K562 (cell line): Measurements from ENCODE around the gene PEX7. TPM values are rescaled to one million over a fixed set of nuclear protein-coding genes. Genes with fewer than 3 reads are reported as not detected.

Source experiments
- ATAC-seq: fragments of 200-7000 bp; cut with Tn5 transposase; 3 replicates; pipeline ENCODE4 v1.9.1; 2020; ENCODE audit warnings: moderate library complexity
- BruUV-seq: library from RNA; stranded (reverse); fragments of 400-500 nt; replicated peaks from 2 replicates; lab custom pipeline; 2021; lab: Mats Ljungman, UMichigan
- CTCF ChIA-PET: fragments of 300-600 bp; formaldehyde crosslinking; extraction: SDS; loops from one replicate; lab custom pipeline; 2021; ENCODE audit warnings: low intra/inter-chr PET ratio; lab: Yijun Ruan, JAX
- POLR2A ChIA-PET: fragments of 300-600, 350-650 bp; sonication (Branson Sonifier 250); formaldehyde crosslinking; extraction: SDS; loops from one replicate; lab custom pipeline; 2021; ENCODE audit warnings: antibody characterized with exemption, inconsistent platforms; lab: Yijun Ruan, JAX
- DNase-seq, 4 experiments: peaks; one replicate each; pipeline versions ENCODE4 v3.0.0 to v3.0.0-alpha.2; 2011 to 2018; ENCODE audit warnings: low spot score in 3 of 4, mixed read lengths in 3 of 4; ENCODE audit errors: extremely low read depth in 1 of 4
- FAIRE-seq: peaks from 2 replicates; lab custom pipeline; 2011; peaks lifted over from hg19 to GRCh38; lab: Jason Lieb, UNC
- H2AFZ ChIP-seq: 2 replicates; pipeline ENCODE4 v1.6.0; 2011; ENCODE audit warnings: low read depth, low read length, control low read depth, inconsistent platforms
- H3K27ac ChIP-seq: fragments of 200-600 bp; 3 replicates; pipeline ENCODE4 v1.8.0; 2011; ENCODE audit warnings: low read depth, mild to moderate bottlenecking, control low read depth, inconsistent platforms, low read length, moderate library complexity, mixed read lengths; ENCODE audit errors: extremely low read depth
- H3K27me3 ChIP-seq, 2 experiments: fragments of 300-600 bp in 1 of 2; 2 replicates in 1 of 2; 3 replicates in 1 of 2; pipeline versions ENCODE4 v1.6.0 to v1.8.0; 2011; ENCODE audit warnings: inconsistent platforms in 2 of 2, low read length in 2 of 2, mild to moderate bottlenecking in 1 of 2, mixed read lengths in 1 of 2, moderate library complexity in 1 of 2; ENCODE audit not compliant: control insufficient read depth in 2 of 2, insufficient read depth in 2 of 2
- H3K36me3 ChIP-seq: fragments of 300-600 bp; 3 replicates; pipeline ENCODE4 v1.8.0; 2011; ENCODE audit warnings: mild to moderate bottlenecking, low read length, inconsistent platforms; ENCODE audit not compliant: control insufficient read depth, insufficient read depth
- H3K4me1 ChIP-seq, 2 experiments: fragments of 200-600 bp in 1 of 2; replicated peaks in 1 of 2; 2 replicates in 1 of 2; 3 replicates in 1 of 2; pipeline versions ENCODE4 v1.5.1 to v1.8.0; 2011; ENCODE audit warnings: inconsistent platforms in 2 of 2, low read length in 2 of 2, mild to moderate bottlenecking in 1 of 2, mixed read lengths in 1 of 2, moderate library complexity in 1 of 2; ENCODE audit not compliant: control insufficient read depth in 2 of 2, insufficient read depth in 2 of 2
- H3K4me2 ChIP-seq: 2 replicates; pipeline ENCODE4 v1.6.1; 2011; ENCODE audit warnings: low read length, control low read depth, inconsistent platforms, mixed read lengths; ENCODE audit not compliant: insufficient read depth
- H3K4me3 ChIP-seq: fragments of 200-600 bp; sonication (generic), shearing (Covaris generic); 2 replicates; pipeline ENCODE4 v1.5.1; 2016; ENCODE audit warnings: control low read depth, inconsistent platforms
- H3K79me2 ChIP-seq: fragments of 200-600 bp; 3 replicates; pipeline ENCODE4 v1.8.0; 2011; ENCODE audit warnings: low read length, inconsistent platforms; ENCODE audit not compliant: control insufficient read depth, insufficient read depth
- H3K9ac ChIP-seq, 2 experiments: 2 replicates each; pipeline versions ENCODE4 v1.6.0 to v1.6.1; 2011; ENCODE audit warnings: low read depth in 2 of 2, low read length in 2 of 2, control low read depth in 1 of 2, inconsistent platforms in 1 of 2, mild to moderate bottlenecking in 1 of 2, mixed read lengths in 1 of 2; ENCODE audit not compliant: insufficient read depth in 1 of 2
- H3K9me1 ChIP-seq: one replicate; pipeline ENCODE4 v1.6.0; 2011; ENCODE audit warnings: inconsistent platforms, mild to moderate bottlenecking, low read length, moderate library complexity; ENCODE audit not compliant: control insufficient read depth, insufficient read depth
- H3K9me3 ChIP-seq: replicated peaks from 2 replicates; pipeline ENCODE4 v1.5.1; 2011; ENCODE audit warnings: low read depth, low read length, inconsistent platforms; ENCODE audit not compliant: control insufficient read depth, insufficient read depth
- H4K20me1 ChIP-seq: replicated peaks from 2 replicates; pipeline ENCODE4 v1.6.1; 2011; ENCODE audit warnings: low read length, inconsistent platforms, mixed read lengths; ENCODE audit not compliant: control insufficient read depth, insufficient read depth
- ASH1L ChIP-seq: fragments of 450-650 bp; IDR thresholded peaks from 2 replicates; pipeline ENCODE4 v1.6.1; 2018; ENCODE audit warnings: borderline replicate concordance, mild to moderate bottlenecking, low read depth; ENCODE audit not compliant: partially characterized antibody
- BRCA1 ChIP-seq, 2 experiments: fragments of 450-650 bp in 1 of 2; sonication (generic) in 1 of 2; formaldehyde crosslinking in 1 of 2; IDR thresholded peaks; 2 replicates each; pipeline versions ENCODE4 v1.5.0 to v1.6.1; 2017 to 2020; ENCODE audit warnings: mild to moderate bottlenecking in 1 of 2, missing genetic modification reagents in 1 of 2
- EWSR1 ChIP-seq: fragments of 450-650 bp; IDR thresholded peaks from 2 replicates; pipeline ENCODE4 v1.6.1; 2018; ENCODE audit warnings: borderline replicate concordance, mild to moderate bottlenecking, low read depth, moderate library complexity; ENCODE audit not compliant: partially characterized antibody
- FUS ChIP-seq: fragments of 200-400 bp; formaldehyde crosslinking; optimal IDR thresholded peaks from 2 replicates; pipeline ENCODE3; 2017; ENCODE audit warnings: low read depth, low read length
- HNRNPLL ChIP-seq: fragments of 200-400 bp; formaldehyde crosslinking; IDR thresholded peaks from 2 replicates; pipeline ENCODE4 v1.6.1; 2017; ENCODE audit warnings: low read length, low read depth, mild to moderate bottlenecking; ENCODE audit not compliant: poor library complexity, severe bottlenecking
- KAT2B ChIP-seq: IDR thresholded peaks from one replicate; pipeline ENCODE4 v1.6.1; 2012; ENCODE audit warnings: low read depth, mild to moderate bottlenecking, control low read depth, inconsistent platforms, low read length, moderate library complexity
- KLF1 ChIP-seq: fragments of 450-650 bp; IDR thresholded peaks from 2 replicates; pipeline ENCODE4 v1.6.1; 2016; ENCODE audit warnings: missing genetic modification characterization, missing compliant biosample characterization
- MYNN ChIP-seq, 2 experiments: sonication (generic); formaldehyde crosslinking in 1 of 2; IDR thresholded peaks; 2 replicates each; pipeline versions ENCODE4 v1.5.0 to v1.6.1; 2016 to 2020; ENCODE audit warnings: antibody characterized with exemption in 1 of 2, missing genetic modification reagents in 1 of 2
- POU5F1 ChIP-seq: fragments of 150-350 bp; IDR thresholded peaks from 2 replicates; pipeline ENCODE4 v1.6.1; 2014; ENCODE audit warnings: borderline replicate concordance, low read length, low read depth, mild to moderate bottlenecking; ENCODE audit not compliant: partially characterized antibody
- ZFP36 ChIP-seq: fragments of 150-350 bp; IDR thresholded peaks from 2 replicates; pipeline ENCODE4 v1.6.1; 2018; ENCODE audit warnings: low read length, low read depth; ENCODE audit not compliant: partially characterized antibody
- ZNF347 ChIP-seq: fragments of 450-650 bp; formaldehyde crosslinking; IDR thresholded peaks from 2 replicates; pipeline ENCODE4 v1.4.0; 2020; ENCODE audit warnings: low read depth, mild to moderate bottlenecking, moderate library complexity
- WGBS: fragments of 100-300 bp; shearing (Covaris generic); methylation state at CpG from one replicate; pipeline ENCODE4 v1.1.6; 2016; ENCODE audit warnings: low coverage, mixed read lengths; ENCODE audit not compliant: insufficient coverage; ENCODE audit errors: missing lambda C conversion rate; 5-methylcytosine and 5-hydroxymethylcytosine counted together
- in situ Hi-C: fragments of 300-500 bp; cut with MboI; formaldehyde crosslinking; loops from 4 replicates; pipeline ENCODE4 v1.15.0; 2018; ENCODE audit warnings: inconsistent platforms, mixed read lengths
- intact Hi-C: fragments of 100-400 bp; cut with micrococcal nuclease; formaldehyde crosslinking; loops from 2 replicates; pipeline ENCODE4 v1.14.2; 2022
- polyA plus RNA-seq, 8 experiments: library from polyadenylated mRNA; depleted of rRNA in 4 of 8; stranded (reverse) in 5 of 8; unstranded in 3 of 8; fragments of >200 nt; fragmentation: Nextera tagmentation in 2 of 8; fragmentation: Illumina TruSeq in 1 of 8; extraction: Ambion mirVana in 2 of 8; extraction: Trizol in 1 of 8; gene quantifications; 2 replicates each; pipeline versions ENCODE4 v1.2.1 to v1.2.3, GENCODE V29; 2011 to 2014; ENCODE audit warnings: inconsistent platforms in 1 of 8, missing spikeins in 1 of 8
- total RNA-seq, 7 experiments: library from RNA; depleted of rRNA in 6 of 7; stranded (reverse); fragments of >200 nt in 6 of 7; fragmentation: Illumina TruSeq in 2 of 7; extraction: Trizol in 2 of 7; gene quantifications; 2 replicates each; pipeline versions ENCODE4 v1.2.1 to v1.2.3, GENCODE V29; 2011 to 2021; ENCODE audit warnings: low replicate concordance in 1 of 7

Gene PEX7
- total and polyA plus RNA-seq, 9 of the 15 experiments (the other 6 are each of a cell fraction or from before 2014, with no cell fraction given) = 1.6 to 12.9 (median 9.1) TPM

DNA sequence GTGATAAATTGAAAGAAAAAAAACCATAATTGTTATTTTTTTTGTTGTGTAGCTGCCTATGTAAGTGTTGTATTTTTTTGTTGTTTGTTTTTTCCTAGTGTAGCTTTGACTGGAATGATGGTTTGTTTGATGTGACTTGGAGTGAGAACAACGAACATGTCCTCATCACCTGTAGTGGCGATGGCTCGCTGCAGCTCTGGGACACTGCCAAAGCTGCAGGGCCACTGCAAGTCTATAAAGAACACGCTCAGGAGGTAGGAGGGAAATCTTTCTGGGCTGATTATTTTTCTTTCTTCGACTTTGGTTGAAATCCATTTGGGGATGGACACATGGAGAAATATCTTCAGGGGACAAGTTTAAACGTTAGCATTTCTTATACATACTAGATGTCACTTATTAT is 3.8 kb downstream of the PEX7 start:
- Histone ChIP-seq H3K27ac (no peak overlapping the region), H3K9me3 (peaks cover 2% of the 10 kb centered on the region; the same call in 1 of the 2 replicates)
- intact Hi-C loops = no loop called here
- TF ChIP-seq KLF1 (no peak), EWSR1 (no peak), ZNF347 (CRISPR knock-in tag) (no peak), ASH1L (no peak), HNRNPLL (no peak), FUS (no peak), POU5F1 (no peak), MYNN (IDR thresholded peaks at IDR 0.05) (no peak), MYNN (CRISPR knock-in tag; IDR thresholded peaks at IDR 0.05) (no peak), ZFP36 (no peak), BRCA1 (IDR thresholded peaks at IDR 0.05) (no peak), BRCA1 (CRISPR knock-in tag; IDR thresholded peaks at IDR 0.05) (no peak), KAT2B (no peak)
- TF ChIP-seq, all 486 proteins: peak for 0
- Histone ChIP-seq H3K36me3 (peaks cover 13% of the 10 kb centered on the region; the same call in 1 of the 3 replicates), H3K9me1 (no peaks in the 10 kb centered on the region), H3K79me2 (peaks cover 7% of the 10 kb centered on the region; the same call in 2 of the 3 replicates), H3K27me3 (no peaks in the 10 kb centered on the region), H4K20me1 (no peaks in the 10 kb centered on the region), H3K4me1 (peaks cover 7 to 8% of the 10 kb centered on the region in 2 experiments; a peak in 4 of 5 replicates), H3K4me2 (no peak overlapping the region), H3K4me3 (no peak overlapping the region), H3K9ac (no peak overlapping the region), H2AFZ (no peak overlapping the region)
- CTCF ChIA-PET = no interaction called here
- DNase-seq (no peak), ATAC-seq (no peak), FAIRE-seq (no peak)
- 53% methylated on average over 6 of the region's 6 CpGs for WGBS
- BruUV-seq = no TSS peak
- in situ Hi-C loops = loop anchor here (25.0 kb wide), 1 partner anchor 811 kb away; no protein-coding TSS in a partner anchor
- POLR2A ChIA-PET = no interaction called here
